Jurkat, Clone E6-1 (cell line): ENCODE measurements around the gene C1orf159. TPM values are rescaled to one million over a fixed set of nuclear protein-coding genes. Genes with fewer than 3 reads are reported as not detected.
"Not testable (repeated sequence)": the region's sequence is repeated elsewhere in the genome, so short reads cannot be mapped to it uniquely, and the experiment has no call there.

Experiments used
- DNase-seq: peaks from one replicate; pipeline ENCODE4 v3.0.0-alpha.2; 2011; ENCODE audit warnings: low read depth, low spot score
- H3K4me3 ChIP-seq: 2 replicates; pipeline ENCODE4 v1.5.1; 2011; ENCODE audit warnings: mild to moderate bottlenecking, low read length, control low read depth, moderate library complexity
- polyA plus RNA-seq: library from polyadenylated mRNA; unstranded; fragments of >200 nt; gene quantifications from one replicate; pipeline ENCODE4 v1.2.1, GENCODE V29; 2012; ENCODE audit warnings: missing spikeins; ENCODE audit not compliant: insufficient read length, insufficient read depth

Gene C1orf159
- 11.3 TPM for polyA plus RNA-seq

GRCh38 chr1:1115786-1116700 lies at the start of gene C1orf159:
TSS of gene C1orf159 (minus strand) at chr1:1116089. CDS start at chr1:1091543, 24,546 bp downstream.
- DNase-seq = peak; percentile 96
- H3K4me3 ChIP-seq = peak within 1 kb of the TSS; percentile 56

- no peak for DNase-seq
- H3K4me3 ChIP-seq = no peak overlapping the region
Observed at GRCh38 chr1:1165485-1165884, 49.6 kb upstream of the C1orf159 start.

- H3K4me3 ChIP-seq = no peak overlapping the region
- no peak for DNase-seq
Observed at GRCh38 chr1:1164701-1165451, 49.0 kb upstream of the C1orf159 start.

- no peak for DNase-seq
- H3K4me3 ChIP-seq = no peak overlapping the region
Observed at GRCh38 chr1:1164361-1164700, 48.4 kb upstream of the C1orf159 start.

- no peak for DNase-seq
- H3K4me3 ChIP-seq = no peak overlapping the region
Observed at GRCh38 chr1:1163538-1164070, 47.7 kb upstream of the C1orf159 start.

GRCh38 chr1:1162597-1163537 lies 47.0 kb upstream of the C1orf159 start:
- H3K4me3 ChIP-seq = no peak overlapping the region
- no peak for DNase-seq

GRCh38 chr1:1161683-1162079 lies 45.8 kb upstream of the C1orf159 start:
- no peak for DNase-seq
- no peak overlapping the region for H3K4me3 ChIP-seq

- H3K4me3 ChIP-seq = no peak overlapping the region
- DNase-seq = no peak
Observed at GRCh38 chr1:1161078-1161682, 45.3 kb upstream of the C1orf159 start.

- DNase-seq = no peak
Observed at GRCh38 chr1:1160281-1160930, 44.5 kb upstream of the C1orf159 start.

GRCh38 chr1:1157914-1158710 lies 42.2 kb upstream of the C1orf159 start:
- no peak for DNase-seq
- no peak overlapping the region; the same call in 1 of the 2 replicates for H3K4me3 ChIP-seq

More at GRCh38 chr1:1160281-1160930, 44.5 kb upstream of the C1orf159 start:
- no peak overlapping the region for H3K4me3 ChIP-seq

GRCh38 chr1:1157426-1157913 lies 41.6 kb upstream of the C1orf159 start:
- peak overlapping the region; percentile 31 for H3K4me3 ChIP-seq
- no peak for DNase-seq

- H3K4me3 ChIP-seq = no peak overlapping the region
- DNase-seq = no peak
Observed at GRCh38 chr1:1157033-1157365, 41.1 kb upstream of the C1orf159 start.

GRCh38 chr1:1156140-1157032 lies 40.5 kb upstream of the C1orf159 start:
- H3K4me3 ChIP-seq = no peak overlapping the region
- DNase-seq = no peak

- H3K4me3 ChIP-seq = no peak overlapping the region
Observed at GRCh38 chr1:1155258-1155657, 39.4 kb upstream of the C1orf159 start.

GRCh38 chr1:1153874-1154273 lies 38.0 kb upstream of the C1orf159 start:
- no peak overlapping the region for H3K4me3 ChIP-seq
- no peak for DNase-seq

More at GRCh38 chr1:1155258-1155657, 39.4 kb upstream of the C1orf159 start:
- no peak for DNase-seq

GRCh38 chr1:1153215-1153614 lies 37.3 kb upstream of the C1orf159 start:
- DNase-seq, H3K4me3 ChIP-seq: not testable (repeated sequence)
